GM21529 (cell line): Measurements from ENCODE around the gene MAP4K4.
A peak's percentile ranks its signal among the peaks of the same experiment; 100 is the strongest.
"Not testable (repeated sequence)": the region's sequence is repeated elsewhere in the genome, so short reads cannot be mapped to it uniquely, and the experiment has no call there.

Experiments used
- ATAC-seq: cut with Tn5 transposase; IDR thresholded peaks from one replicate; pipeline ENCODE4 v1.9.1; 2021; ENCODE audit not compliant: unreplicated experiment

The MAP4K4 gene

GRCh38 chr2:101899265-101899664 is 201.8 kb downstream of the MAP4K4 start:
- ATAC-seq: no peak

- ATAC-seq: no peak
These were observed 202.4 kb downstream of the MAP4K4 start for GRCh38 chr2:101899871-101900270.

- peak; percentile 89 for ATAC-seq
These were observed 202.9 kb downstream of the MAP4K4 start for GRCh38 chr2:101900375-101900774.

- no peak for ATAC-seq
These were observed 203.7 kb downstream of the MAP4K4 start for GRCh38 chr2:101901241-101901640.

- ATAC-seq: no peak
These were observed 204.7 kb downstream of the MAP4K4 start for GRCh38 chr2:101902169-101902568.

- ATAC-seq: no peak
These were observed 207.4 kb downstream of the MAP4K4 start for GRCh38 chr2:101904916-101905315.

- ATAC-seq: no peak
These were observed 208.3 kb downstream of the MAP4K4 start for GRCh38 chr2:101905746-101906336.

- ATAC-seq: no peak
These were observed 212.3 kb downstream of the MAP4K4 start for GRCh38 chr2:101909760-101910159.

- peak; percentile 92 for ATAC-seq
These were observed 215.0 kb downstream of the MAP4K4 start for GRCh38 chr2:101912545-101912944.

- ATAC-seq: no peak
These were observed 223.9 kb downstream of the MAP4K4 start for GRCh38 chr2:101921319-101921952.

GRCh38 chr2:101921953-101922325 is 224.4 kb downstream of the MAP4K4 start:
- ATAC-seq: no peak

- ATAC-seq: not testable (repeated sequence)
These were observed 226.8 kb downstream of the MAP4K4 start for GRCh38 chr2:101924311-101924710.

GRCh38 chr2:101930019-101930418 is 232.5 kb downstream of the MAP4K4 start:
- no peak for ATAC-seq

GRCh38 chr2:101930847-101931246 is 233.3 kb downstream of the MAP4K4 start:
- ATAC-seq: no peak

GRCh38 chr2:101931402-101931801 is 233.9 kb downstream of the MAP4K4 start:
- no peak for ATAC-seq

- not testable (repeated sequence) for ATAC-seq
These were observed 238.3 kb downstream of the MAP4K4 start for GRCh38 chr2:101935764-101936163.

- no peak for ATAC-seq
These were observed 245.3 kb downstream of the MAP4K4 start for GRCh38 chr2:101942851-101943250.
